Breast epithelium (tissue), 4 donors: Measurements from ENCODE around the gene VPS13A. TPM values are rescaled to one million over a fixed set of nuclear protein-coding genes. Genes with fewer than 3 reads are reported as not detected.
"Not testable (repeated sequence)": the region's sequence is repeated elsewhere in the genome, so short reads cannot be mapped to it uniquely, and the experiment has no call there.

Experiments
- DNase-seq, 2 donors: peaks; one replicate each; pipeline ENCODE4 v3.0.0-alpha.2; 2019; ENCODE audit warnings: low spot score in 2 of 2
- H3K27ac ChIP-seq, 2 donors: fragments of 200-600 bp; sonication (generic) in 1 of 2; one replicate each; pipeline ENCODE4 v1.5.1; 2016 to 2019; ENCODE audit warnings: mild to moderate bottlenecking in 1 of 2
- H3K27me3 ChIP-seq, 2 donors: fragments of 200-600 bp; sonication (generic) in 1 of 2; one replicate each; pipeline versions ENCODE4 v1.5.1 to v1.6.0; 2017 to 2019; ENCODE audit warnings: control low read depth in 1 of 2, mild to moderate bottlenecking in 1 of 2
- H3K36me3 ChIP-seq: fragments of 200-600 bp; one replicate; pipeline ENCODE4 v1.5.1; 2019
- H3K4me1 ChIP-seq, 2 donors: fragments of 200-600 bp; sonication (generic); one replicate each; pipeline ENCODE4 v1.5.1; 2016 to 2019; ENCODE audit warnings: control low read depth in 1 of 2
- H3K4me3 ChIP-seq, 3 donors: fragments of 200-600 bp; sonication (generic); 1 replicate in 2 of 3; 2 replicates in 1 of 3; pipeline ENCODE4 v1.5.1; 2016 to 2019; ENCODE audit warnings: mild to moderate bottlenecking in 3 of 3, moderate library complexity in 2 of 3
- H3K9me3 ChIP-seq, 2 donors: fragments of 200-600 bp; sonication (generic) in 1 of 2; one replicate each; pipeline ENCODE4 v1.5.1; 2016 to 2019; ENCODE audit warnings: control low read depth in 1 of 2
- CTCF ChIP-seq, 3 donors: fragments of 450-650 bp; IDR thresholded peaks; one replicate each; pipeline ENCODE4 v1.5.1; 2016 to 2017; ENCODE audit warnings: antibody characterized with exemption in 3 of 3, mild to moderate bottlenecking in 3 of 3, moderate library complexity in 3 of 3
- POLR2A ChIP-seq: fragments of 450-650 bp; IDR thresholded peaks from one replicate; pipeline ENCODE4 v1.6.1; 2016; ENCODE audit warnings: antibody characterized with exemption, mild to moderate bottlenecking, moderate library complexity
- POLR2AphosphoS5 ChIP-seq, 3 donors: sonication (generic); formaldehyde crosslinking; IDR thresholded peaks; one replicate each; pipeline ENCODE4 v1.6.1; 2017; ENCODE audit warnings: antibody characterized with exemption in 3 of 3
- intact Hi-C: fragments of 100-400 bp; cut with DNase I; formaldehyde crosslinking; loops from one replicate; pipeline ENCODE4 v1.15.1; 2023; ENCODE audit warnings: low total_unique reads
- total RNA-seq, 3 donors: library from RNA; depleted of rRNA; stranded (reverse); fragments of >200 nt; gene quantifications; one replicate each; pipeline ENCODE4 v1.1.0, GENCODE V29; 2016

VPS13A gene
- total RNA-seq, 3 donors from 2014 or later, result 26.7 to 62.2 (median 50.5) TPM

GRCh38 chr9:77433675-77434445, 256.5 kb downstream of the VPS13A start:
- Histone ChIP-seq H3K4me1 (no peaks in the 10 kb centered on the region), H3K27me3 (no peaks in the 10 kb centered on the region), H3K4me3 (no peak overlapping the region), H3K9me3 (no peaks in the 10 kb centered on the region), H3K27ac (no peak overlapping the region), H3K36me3 (no peaks in the 10 kb centered on the region)
- DNase-seq, result peak in 1 of 2 donors; percentile 32
- TF ChIP-seq CTCF (IDR thresholded peaks at IDR 0.05), result peak; percentile 29 to 85 (median 83)
- no peak for TF ChIP-seq POLR2A
- intact Hi-C loops, result no loop called here

- Histone ChIP-seq H3K27ac (no peak overlapping the region), H3K36me3 (no peaks in the 10 kb centered on the region), H3K4me3 (no peak overlapping the region), H3K4me1 (no peaks in the 10 kb centered on the region), H3K9me3 (no peaks in the 10 kb centered on the region), H3K27me3 (no peaks in the 10 kb centered on the region)
- no peak for DNase-seq
- intact Hi-C loops, result loop anchor here (5.0 kb wide), 1 partner anchor 383 kb away; no protein-coding TSS in a partner anchor
- TF ChIP-seq POLR2AphosphoS5 (IDR thresholded peaks at IDR 0.05), result no peak
- no peak for TF ChIP-seq POLR2A
- TF ChIP-seq CTCF (IDR thresholded peaks at IDR 0.05), result no peak
Measured at GRCh38 chr9:77435277-77435676, 257.9 kb downstream of the VPS13A start.

- Histone ChIP-seq H3K4me3 (no peak overlapping the region), H3K9me3 (no peaks in the 10 kb centered on the region), H3K27ac (no peak overlapping the region), H3K4me1 (no peaks in the 10 kb centered on the region), H3K36me3 (no peaks in the 10 kb centered on the region), H3K27me3 (no peaks in the 10 kb centered on the region)
- DNase-seq, result no peak
- intact Hi-C loops, result loop anchor here (5.0 kb wide), 1 partner anchor 383 kb away; no protein-coding TSS in a partner anchor
- TF ChIP-seq POLR2AphosphoS5 (IDR thresholded peaks at IDR 0.05) (no peak), CTCF (IDR thresholded peaks at IDR 0.05) (no peak)
Measured at GRCh38 chr9:77435688-77436087, 258.4 kb downstream of the VPS13A start.

- H3K36me3 ChIP-seq, result no peaks in the 10 kb centered on the region
- TF ChIP-seq CTCF (IDR thresholded peaks at IDR 0.05) (no peak), POLR2AphosphoS5 (IDR thresholded peaks at IDR 0.05) (no peak), POLR2A (no peak)
- H3K9me3 ChIP-seq, result no peaks in the 10 kb centered on the region
- intact Hi-C loops, result loop anchor here (5.0 kb wide), 1 partner anchor 386 kb away; no protein-coding TSS in a partner anchor
- no peak for DNase-seq
- H3K27me3 ChIP-seq, result no peaks in the 10 kb centered on the region
- no peaks in the 10 kb centered on the region for H3K4me1 ChIP-seq
- H3K27ac ChIP-seq, result no peak overlapping the region
- H3K4me3 ChIP-seq, result no peak overlapping the region
Measured at GRCh38 chr9:77438653-77439052, 261.3 kb downstream of the VPS13A start.

GRCh38 chr9:77440057-77440456, 262.7 kb downstream of the VPS13A start:
- Histone ChIP-seq H3K9me3 (no peaks in the 10 kb centered on the region), H3K4me3 (peak overlapping the region in 1 of 3 donors; percentile 47), H3K36me3 (no peaks in the 10 kb centered on the region), H3K27ac (peak overlapping the region in 1 of 2 donors; percentile 64), H3K4me1 (no peaks in the 10 kb centered on the region), H3K27me3 (no peaks in the 10 kb centered on the region)
- no peak for TF ChIP-seq CTCF (IDR thresholded peaks at IDR 0.05)
- TF ChIP-seq POLR2AphosphoS5 (IDR thresholded peaks at IDR 0.05), result no peak
- TF ChIP-seq POLR2A, result no peak
- intact Hi-C loops, result no loop called here
- DNase-seq, result no peak

- H3K27ac ChIP-seq, intact Hi-C loops, H3K36me3 ChIP-seq, H3K4me3 ChIP-seq, DNase-seq, H3K27me3 ChIP-seq, H3K4me1 ChIP-seq, H3K9me3 ChIP-seq: not testable (repeated sequence)
Measured at GRCh38 chr9:77441124-77441523, 263.8 kb downstream of the VPS13A start.
